HepG2 (cell line): ENCODE results near the gene MUSK. TPM values are rescaled to one million over a fixed set of nuclear protein-coding genes. Genes with fewer than 3 reads are reported as not detected.

Experiments
- ATAC-seq: fragments of 200-7000 bp; cut with Tn5 transposase; 3 replicates; pipeline ENCODE4 v1.9.1; 2020; ENCODE audit warnings: mild to moderate bottlenecking, moderate library complexity
- BruUV-seq: library from RNA; stranded (reverse); fragments of 400-500 nt; replicated peaks from 2 replicates; lab custom pipeline; 2021; lab: Mats Ljungman, UMichigan
- CTCF ChIA-PET: fragments of 300-600 bp; formaldehyde crosslinking; extraction: SDS; loops from one replicate; lab custom pipeline; 2021; ENCODE audit warnings: low total read pairs, inconsistent platforms, low intra/inter-chr PET ratio; lab: Yijun Ruan, JAX
- POLR2A ChIA-PET: fragments of 350-600 bp; sonication (Branson Sonifier 250); formaldehyde crosslinking; loops from one replicate; lab custom pipeline; 2020; ENCODE audit warnings: antibody characterized with exemption, inconsistent platforms; lab: Yijun Ruan, JAX
- DNase-seq: peaks from one replicate; pipeline ENCODE4 v3.0.0-alpha.2; 2015; ENCODE audit warnings: low spot score
- FAIRE-seq: peaks from 3 replicates; lab custom pipeline; 2011; peaks lifted over from hg19 to GRCh38; lab: Jason Lieb, UNC
- H2AFZ ChIP-seq: one replicate; pipeline ENCODE4 v1.6.1; 2011; ENCODE audit warnings: low read length, inconsistent platforms
- H3K27ac ChIP-seq: fragments of 300-600 bp; 3 replicates; pipeline ENCODE4 v1.8.0; 2011; ENCODE audit warnings: mixed run types, mild to moderate bottlenecking, mixed read lengths, low read length, inconsistent platforms; ENCODE audit not compliant: insufficient read depth; ENCODE audit errors: extremely low read length
- H3K27me3 ChIP-seq, 2 experiments: fragments of 200-600 bp in 1 of 2; 2 replicates in 1 of 2; 3 replicates in 1 of 2; pipeline versions ENCODE4 v1.6.0 to v1.8.0; 2011; ENCODE audit warnings: low read length in 2 of 2, mild to moderate bottlenecking in 2 of 2, moderate library complexity in 2 of 2, inconsistent platforms in 1 of 2; ENCODE audit not compliant: insufficient read depth in 2 of 2, control insufficient read depth in 1 of 2
- H3K36me3 ChIP-seq, 2 experiments: fragments of 200-600 bp in 1 of 2; replicated peaks in 1 of 2; 2 replicates in 1 of 2; 3 replicates in 1 of 2; pipeline versions ENCODE4 v1.5.1 to v1.8.0; 2011; ENCODE audit warnings: low read length in 2 of 2, inconsistent platforms in 1 of 2; ENCODE audit not compliant: insufficient read depth in 2 of 2, control insufficient read depth in 1 of 2
- H3K4me1 ChIP-seq: 2 replicates; pipeline ENCODE4 v1.5.1; 2012; ENCODE audit warnings: low read length, inconsistent platforms; ENCODE audit not compliant: insufficient read depth
- H3K4me2 ChIP-seq: 2 replicates; pipeline ENCODE4 v1.6.0; 2011; ENCODE audit warnings: low read depth, low read length, inconsistent platforms
- H3K4me3 ChIP-seq, 3 experiments: fragments of 200-600 bp in 1 of 3; sonication (generic), shearing (Covaris generic) in 1 of 3; replicated peaks in 1 of 3; 2 replicates each; pipeline ENCODE4 v1.5.1; 2011 to 2016; ENCODE audit warnings: low read length in 3 of 3, inconsistent platforms in 2 of 3, low read depth in 2 of 3, mild to moderate bottlenecking in 2 of 3, control low read depth in 1 of 3, mixed read lengths in 1 of 3; ENCODE audit not compliant: insufficient read depth in 1 of 3
- H3K79me2 ChIP-seq: one replicate; pipeline ENCODE4 v1.6.1; 2011; ENCODE audit warnings: low read length, inconsistent platforms; ENCODE audit not compliant: insufficient read depth
- H3K9ac ChIP-seq: 2 replicates; pipeline ENCODE4 v1.6.0; 2011; ENCODE audit warnings: mild to moderate bottlenecking, low read depth, low read length, inconsistent platforms; ENCODE audit not compliant: insufficient read depth
- H3K9me3 ChIP-seq: 2 replicates; pipeline ENCODE4 v1.5.1; 2012; ENCODE audit warnings: mild to moderate bottlenecking, low read length
- H4K20me1 ChIP-seq: 2 replicates; pipeline ENCODE4 v1.6.0; 2011; ENCODE audit warnings: inconsistent platforms, mild to moderate bottlenecking, low read length, moderate library complexity; ENCODE audit not compliant: insufficient read depth
- ARNT2 ChIP-seq: sonication (generic); formaldehyde crosslinking; IDR thresholded peaks from 2 replicates; pipeline ENCODE4 v1.8.0; 2022; ENCODE audit warnings: mild to moderate bottlenecking, low read depth, missing genetic modification reagents, moderate library complexity
- ELF4 ChIP-seq: sonication (generic); formaldehyde crosslinking; IDR thresholded peaks from 2 replicates; pipeline ENCODE4 v1.5.0; 2020; ENCODE audit warnings: missing genetic modification reagents, mild to moderate bottlenecking, moderate library complexity, borderline replicate concordance
- EP300 ChIP-seq, 3 experiments: sonication (generic) in 1 of 3; formaldehyde crosslinking in 1 of 3; IDR thresholded peaks; 2 replicates each; pipeline versions ENCODE4 v1.5.1 to v1.6.1; 2011 to 2020; ENCODE audit warnings: low read depth in 2 of 3, low read length in 2 of 3, borderline replicate concordance in 1 of 3, improper control_type of control experiment in 1 of 3, mild to moderate bottlenecking in 1 of 3, missing genetic modification reagents in 1 of 3, moderate library complexity in 1 of 3
- GTF3A ChIP-seq: sonication (generic); formaldehyde crosslinking; conservative IDR thresholded peaks from 2 replicates; pipeline ENCODE4 v1.4.0; 2020; ENCODE audit warnings: mild to moderate bottlenecking, missing genetic modification reagents
- HNRNPLL ChIP-seq: fragments of 200-400 bp; formaldehyde crosslinking; IDR thresholded peaks from 2 replicates; pipeline ENCODE4 v1.6.1; 2017; ENCODE audit warnings: mild to moderate bottlenecking, low read depth, low read length; ENCODE audit not compliant: poor library complexity, severe bottlenecking
- KAT7 ChIP-seq: IDR thresholded peaks from 2 replicates; pipeline ENCODE4 v1.6.1; 2018; ENCODE audit warnings: borderline replicate concordance, missing compliant biosample characterization
- NFYB ChIP-seq: sonication (generic); formaldehyde crosslinking; IDR thresholded peaks from 2 replicates; pipeline ENCODE4 v1.4.0; 2020; ENCODE audit warnings: missing genetic modification reagents
- ONECUT2 ChIP-seq: sonication (generic); formaldehyde crosslinking; IDR thresholded peaks from 2 replicates; pipeline ENCODE4 v1.4.0; 2020; ENCODE audit warnings: missing genetic modification reagents
- PTBP1 ChIP-seq: fragments of 200-400 bp; formaldehyde crosslinking; IDR thresholded peaks from 2 replicates; pipeline ENCODE4 v1.6.1; 2018; ENCODE audit warnings: low read length, low read depth; ENCODE audit not compliant: poor library complexity, severe bottlenecking
- SOX6 ChIP-seq, 2 experiments: fragments of 450-650 bp in 1 of 2; sonication (generic) in 1 of 2; formaldehyde crosslinking in 1 of 2; IDR thresholded peaks; 2 replicates each; pipeline versions ENCODE4 v1.4.0 to v1.6.1; 2017 to 2020; ENCODE audit warnings: antibody characterized with exemption in 1 of 2, mild to moderate bottlenecking in 1 of 2, missing genetic modification reagents in 1 of 2
- ZNF230 ChIP-seq: sonication (generic); formaldehyde crosslinking; IDR thresholded peaks from 2 replicates; pipeline ENCODE4 v1.4.0; 2020; ENCODE audit warnings: mild to moderate bottlenecking, missing genetic modification reagents
- ZNF331 ChIP-seq: sonication (generic); formaldehyde crosslinking; IDR thresholded peaks from 2 replicates; pipeline ENCODE4 v1.4.0; 2020; ENCODE audit warnings: missing genetic modification reagents
- ZNF878 ChIP-seq: sonication (generic); formaldehyde crosslinking; IDR thresholded peaks from 2 replicates; pipeline ENCODE4 v1.8.1; 2023; ENCODE audit warnings: mild to moderate bottlenecking, missing genetic modification reagents, moderate library complexity
- ZSCAN25 ChIP-seq: sonication (generic); formaldehyde crosslinking; IDR thresholded peaks from 2 replicates; pipeline ENCODE4 v1.8.0; 2022; ENCODE audit warnings: mild to moderate bottlenecking, missing genetic modification reagents
- WGBS: methylation state at CpG from one replicate; pipeline ENCODE4 v1.1.6; 2017; ENCODE audit warnings: low lambda C conversion rate; 5-methylcytosine and 5-hydroxymethylcytosine counted together
- in situ Hi-C: cut with HindIII; loops from 2 replicates; pipeline ENCODE4 v1.10.0; 2017; ENCODE audit warnings: low pct_unique_long_range_greater_than_20kb; ENCODE audit not compliant: extremely low pct_ligation_motif_present
- intact Hi-C: fragments of 100-400 bp; cut with micrococcal nuclease; formaldehyde crosslinking; loops from one replicate; pipeline ENCODE4 v1.10.0; 2022; ENCODE audit not compliant: unreplicated experiment
- polyA plus RNA-seq, 8 experiments: library from polyadenylated mRNA; depleted of rRNA in 3 of 8; stranded (reverse) in 7 of 8; unstranded in 1 of 8; fragments of >200 nt; fragmentation: Illumina TruSeq in 4 of 8; extraction: Trizol in 4 of 8; gene quantifications; 2 replicates each; pipeline versions ENCODE4 v1.2.1 to v1.2.3, GENCODE V29; 2011 to 2016; ENCODE audit warnings: low read depth in 4 of 8, missing spikeins in 1 of 8, mixed read lengths in 1 of 8; ENCODE audit not compliant: insufficient read depth in 1 of 8
- total RNA-seq, 5 experiments: library from RNA; depleted of rRNA; stranded (reverse); fragments of >200 nt; fragmentation: Illumina TruSeq; extraction: Trizol; gene quantifications; 2 replicates each; pipeline ENCODE4 v1.2.3, GENCODE V29; 2016; ENCODE audit warnings: low read depth in 1 of 5
- TF ChIP-seq, protein P1 (sequence below): sonication (generic); formaldehyde crosslinking; IDR thresholded peaks from 2 replicates; pipeline ENCODE4 v1.4.0; 2020; ENCODE audit warnings: mild to moderate bottlenecking, missing genetic modification reagents
- TF ChIP-seq, protein P2 (sequence below): sonication (generic); formaldehyde crosslinking; IDR thresholded peaks from 2 replicates; pipeline ENCODE4 v1.4.0; 2020; ENCODE audit warnings: missing genetic modification reagents

MUSK gene
- total and polyA plus RNA-seq, 2 of the 13 experiments (the other 11 are each of a cell fraction or from before 2014, with no cell fraction given) = not detected

DNA sequence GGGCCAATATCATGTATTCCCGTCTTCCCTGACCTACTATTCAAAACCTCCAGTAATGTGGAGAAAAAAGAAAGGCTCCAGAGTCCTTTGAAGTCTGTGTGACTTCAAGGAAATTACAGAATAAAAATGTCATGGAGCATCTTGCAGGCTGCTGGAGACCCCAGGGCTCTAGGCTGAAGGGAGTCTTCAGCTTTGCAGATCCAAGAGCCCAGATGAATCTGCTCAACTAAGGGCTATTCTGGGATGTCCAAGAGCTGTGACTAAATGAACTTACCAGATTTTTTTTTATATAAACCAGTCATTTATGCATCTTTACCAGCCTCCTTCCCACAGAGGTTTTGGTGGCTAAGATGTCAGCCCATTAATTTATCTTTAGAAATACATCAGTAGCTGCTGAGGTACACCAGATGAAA, 167.3 kb downstream of the MUSK start:
- BruUV-seq = no TSS peak
- no peak overlapping the region for H3K4me3 ChIP-seq
- intact Hi-C loops = no loop called here
- H3K9me3 ChIP-seq = no peaks in the 10 kb centered on the region
- H3K27ac ChIP-seq = no peak overlapping the region
- 0% methylated on average over 1 of the region's 1 CpG for WGBS
- H3K4me1 ChIP-seq = no peaks in the 10 kb centered on the region
- H2AFZ ChIP-seq = no peak overlapping the region
- ChIA-PET POLR2A (no interaction called here), CTCF (no interaction called here)
- H3K4me2 ChIP-seq = no peak overlapping the region
- no peaks in the 10 kb centered on the region for H3K79me2 ChIP-seq
- H3K27me3 ChIP-seq = no peaks in the 10 kb centered on the region
- ATAC-seq = no peak
- no peaks in the 10 kb centered on the region for H3K36me3 ChIP-seq
- in situ Hi-C loops = no loop called here
- FAIRE-seq = no peak
- DNase-seq = no peak
- TF ChIP-seq ZNF230 (CRISPR knock-in tag) = no peak
- TF ChIP-seq ARNT2 (CRISPR knock-in tag) = no peak
- TF ChIP-seq SOX6 (IDR thresholded peaks at IDR 0.05) = no peak
- TF ChIP-seq SOX6 (CRISPR knock-in tag; IDR thresholded peaks at IDR 0.05) = no peak
- no peak for TF ChIP-seq ZNF878 (CRISPR knock-in tag)
- TF ChIP-seq, protein P1, sequence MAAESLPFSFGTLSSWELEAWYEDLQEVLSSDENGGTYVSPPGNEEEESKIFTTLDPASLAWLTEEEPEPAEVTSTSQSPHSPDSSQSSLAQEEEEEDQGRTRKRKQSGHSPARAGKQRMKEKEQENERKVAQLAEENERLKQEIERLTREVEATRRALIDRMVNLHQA (CRISPR knock-in tag) = no peak
- TF ChIP-seq NFYB = no peak
- TF ChIP-seq EP300 (IDR thresholded peaks at IDR 0.05; ENCODE audit: low read depth in 2 of 2, low read length in 2 of 2) = no peak
- no peak for TF ChIP-seq EP300 (CRISPR knock-in tag; IDR thresholded peaks at IDR 0.05; ENCODE audit: borderline replicate concordance)
- no peak for TF ChIP-seq KAT7 (CRISPR knock-in tag)
- no peak for TF ChIP-seq ZNF331 (CRISPR knock-in tag)
- no peak for TF ChIP-seq HNRNPLL
- no peak for TF ChIP-seq PTBP1
- no peak for TF ChIP-seq ELF4 (CRISPR knock-in tag)
- no peak for TF ChIP-seq GTF3A (CRISPR knock-in tag)
- TF ChIP-seq, protein P2, sequence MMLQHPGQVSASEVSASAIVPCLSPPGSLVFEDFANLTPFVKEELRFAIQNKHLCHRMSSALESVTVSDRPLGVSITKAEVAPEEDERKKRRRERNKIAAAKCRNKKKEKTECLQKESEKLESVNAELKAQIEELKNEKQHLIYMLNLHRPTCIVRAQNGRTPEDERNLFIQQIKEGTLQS (CRISPR knock-in tag) = no peak
- TF ChIP-seq ZSCAN25 (CRISPR knock-in tag) = no peak
- TF ChIP-seq ONECUT2 (CRISPR knock-in tag) = no peak
- H3K9ac ChIP-seq = no peak overlapping the region
- no peaks in the 10 kb centered on the region for H4K20me1 ChIP-seq
